Upper lobe of left lung (tissue), 6 donors: Measurements from ENCODE around the gene NUDCD3. TPM values are rescaled to one million over a fixed set of nuclear protein-coding genes. Genes with fewer than 3 reads are reported as not detected.

Source experiments
- ATAC-seq, 2 donors: fragments of 200-7000 bp; cut with Tn5 transposase; one replicate each; pipeline ENCODE4 v1.9.1; 2022; ENCODE audit warnings: mild to moderate bottlenecking in 2 of 2, moderate library complexity in 2 of 2; ENCODE audit not compliant: low FRiP score in 2 of 2
- DNase-seq, 2 donors: peaks; one replicate each; pipeline ENCODE4 v3.0.0-alpha.2; 2019 to 2020
- H3K27ac ChIP-seq, 4 donors: fragments of 200-600 bp; sonication (generic); one replicate each; pipeline ENCODE4 v1.5.1; 2016 to 2019
- H3K27me3 ChIP-seq, 4 donors: fragments of 200-600 bp; sonication (generic); one replicate each; pipeline ENCODE4 v1.5.1; 2017 to 2019
- H3K36me3 ChIP-seq, 4 donors: fragments of 200-600 bp; sonication (generic); one replicate each; pipeline ENCODE4 v1.5.1; 2016 to 2019
- H3K4me1 ChIP-seq, 4 donors: fragments of 200-600 bp; sonication (generic); one replicate each; pipeline ENCODE4 v1.5.1; 2018 to 2019
- H3K4me3 ChIP-seq, 4 donors: fragments of 200-600 bp; sonication (generic); one replicate each; pipeline ENCODE4 v1.5.1; 2017 to 2019; ENCODE audit warnings: mild to moderate bottlenecking in 2 of 4, moderate library complexity in 1 of 4
- H3K9me3 ChIP-seq, 4 donors: fragments of 200-600 bp; sonication (generic); one replicate each; pipeline ENCODE4 v1.5.1; 2018 to 2019
- EP300 ChIP-seq, 4 donors: sonication (generic); formaldehyde crosslinking; IDR thresholded peaks; one replicate each; pipeline ENCODE4 v1.5.1; 2017; ENCODE audit warnings: antibody characterized with exemption in 4 of 4, control low read depth in 2 of 4
- POLR2A ChIP-seq, 4 donors: fragments of 450-650 bp; IDR thresholded peaks; one replicate each; pipeline ENCODE4 v1.5.1; 2016 to 2017; ENCODE audit warnings: antibody characterized with exemption in 4 of 4, mild to moderate bottlenecking in 2 of 4
- POLR2AphosphoS5 ChIP-seq, 2 donors: sonication (generic); formaldehyde crosslinking; IDR thresholded peaks; one replicate each; pipeline ENCODE4 v1.5.1; 2017; ENCODE audit warnings: antibody characterized with exemption in 2 of 2
- WGBS, 2 donors: methylation state at CpG; one replicate each; pipeline ENCODE4 v1.1.5; 2017 to 2018; 5-methylcytosine and 5-hydroxymethylcytosine counted together
- total RNA-seq, 6 donors: library from RNA; depleted of rRNA in 4 of 6; stranded (reverse); fragments of >200 nt in 4 of 6; gene quantifications; one replicate each; pipeline versions ENCODE4 v1.1.0 to v1.2.1, GENCODE V29; 2016 to 2021
- TF ChIP-seq, protein P1 (sequence below), 6 experiments: fragments of 450-650 bp in 4 of 6; fragments of 200-600 bp in 2 of 6; sonication (generic) in 2 of 6; IDR thresholded peaks; one replicate each; pipeline ENCODE4 v1.5.1; 2016 to 2019; ENCODE audit warnings: antibody characterized with exemption in 6 of 6
- donor health status: DM: no; HTN: no; CAD: no; lungs with moderate emphysema.
- donor health status: DM: no; HTN: yes; CAD: no; lungs with severe emphysema.

Gene NUDCD3
- total RNA-seq, 6 donors from 2014 or later = 48.5 to 104 (median 56.3) TPM

DNA sequence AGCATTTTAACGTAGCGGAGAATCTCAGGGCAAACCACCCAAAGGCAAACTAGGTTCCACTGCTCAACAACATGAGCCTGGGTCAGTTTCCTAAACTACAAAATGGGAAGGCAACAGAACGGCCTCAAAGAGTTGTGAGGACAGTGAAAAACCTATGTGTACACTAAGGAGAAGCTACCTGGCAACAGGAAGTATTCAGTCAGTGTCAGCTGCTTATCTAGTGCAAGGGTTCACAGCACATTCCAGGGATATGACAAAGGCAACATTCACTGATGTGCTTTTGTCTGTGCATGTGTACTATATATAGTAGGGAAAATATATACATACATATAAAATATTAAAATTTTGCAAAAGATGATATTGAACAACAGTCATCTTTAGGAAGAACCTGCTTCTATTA is 17.2 kb downstream of the NUDCD3 start:
- WGBS, 2 donors = 83 to 87% methylated on average over 3 of the region's 3 CpGs
- Histone ChIP-seq H3K4me3 (no peak overlapping the region), H3K27ac (no peak overlapping the region), H3K4me1 (peaks cover 5 to 34% (median 11%) of the 10 kb centered on the region in 4 donors), H3K36me3 (peaks cover 16 to 70% (median 21%) of the 10 kb centered on the region in 4 donors), H3K9me3 (no peaks in the 10 kb centered on the region), H3K27me3 (no peaks in the 10 kb centered on the region)
- DNase-seq (no peak), ATAC-seq (no peak)
- TF ChIP-seq, protein P1, sequence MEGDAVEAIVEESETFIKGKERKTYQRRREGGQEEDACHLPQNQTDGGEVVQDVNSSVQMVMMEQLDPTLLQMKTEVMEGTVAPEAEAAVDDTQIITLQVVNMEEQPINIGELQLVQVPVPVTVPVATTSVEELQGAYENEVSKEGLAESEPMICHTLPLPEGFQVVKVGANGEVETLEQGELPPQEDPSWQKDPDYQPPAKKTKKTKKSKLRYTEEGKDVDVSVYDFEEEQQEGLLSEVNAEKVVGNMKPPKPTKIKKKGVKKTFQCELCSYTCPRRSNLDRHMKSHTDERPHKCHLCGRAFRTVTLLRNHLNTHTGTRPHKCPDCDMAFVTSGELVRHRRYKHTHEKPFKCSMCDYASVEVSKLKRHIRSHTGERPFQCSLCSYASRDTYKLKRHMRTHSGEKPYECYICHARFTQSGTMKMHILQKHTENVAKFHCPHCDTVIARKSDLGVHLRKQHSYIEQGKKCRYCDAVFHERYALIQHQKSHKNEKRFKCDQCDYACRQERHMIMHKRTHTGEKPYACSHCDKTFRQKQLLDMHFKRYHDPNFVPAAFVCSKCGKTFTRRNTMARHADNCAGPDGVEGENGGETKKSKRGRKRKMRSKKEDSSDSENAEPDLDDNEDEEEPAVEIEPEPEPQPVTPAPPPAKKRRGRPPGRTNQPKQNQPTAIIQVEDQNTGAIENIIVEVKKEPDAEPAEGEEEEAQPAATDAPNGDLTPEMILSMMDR (IDR thresholded peaks at IDR 0.05) = no peak
- TF ChIP-seq POLR2AphosphoS5 (IDR thresholded peaks at IDR 0.05) (no peak), EP300 (IDR thresholded peaks at IDR 0.05) (no peak)

DNA sequence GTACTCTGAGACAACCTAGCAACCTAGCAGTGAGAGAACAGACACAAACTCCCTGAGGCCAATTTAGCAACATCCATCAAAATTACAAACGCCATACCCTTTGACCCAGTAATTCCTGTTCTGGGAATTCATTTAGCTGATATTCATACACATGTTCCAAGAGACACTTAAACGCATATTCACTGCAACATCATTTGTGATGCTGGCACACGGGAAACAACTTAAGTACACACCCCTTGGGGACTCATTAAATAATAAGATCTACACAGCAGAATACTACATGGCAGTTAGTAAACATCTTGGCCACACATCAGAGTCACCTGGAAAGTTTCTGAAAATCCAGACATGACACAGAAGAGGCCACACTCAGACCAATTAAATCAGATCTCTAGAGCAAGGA is 17.6 kb downstream of the NUDCD3 start:
- H3K36me3 ChIP-seq = peaks cover 12 to 70% (median 22%) of the 10 kb centered on the region in 4 donors
- H3K9me3 ChIP-seq = no peaks in the 10 kb centered on the region
- no peak for DNase-seq
- TF ChIP-seq POLR2AphosphoS5 (IDR thresholded peaks at IDR 0.05) (no peak), EP300 (IDR thresholded peaks at IDR 0.05) (no peak), POLR2A (IDR thresholded peaks at IDR 0.05) (no peak)
- TF ChIP-seq, protein P1 (IDR thresholded peaks at IDR 0.05) = no peak
- no peak overlapping the region for H3K27ac ChIP-seq
- peaks cover 5 to 32% (median 11%) of the 10 kb centered on the region in 4 donors for H3K4me1 ChIP-seq
- no peaks in the 10 kb centered on the region for H3K27me3 ChIP-seq
- H3K4me3 ChIP-seq = no peak overlapping the region
- WGBS, 2 donors = 65 to 68% methylated on average over 3 of the region's 3 CpGs
- ATAC-seq = no peak

DNA sequence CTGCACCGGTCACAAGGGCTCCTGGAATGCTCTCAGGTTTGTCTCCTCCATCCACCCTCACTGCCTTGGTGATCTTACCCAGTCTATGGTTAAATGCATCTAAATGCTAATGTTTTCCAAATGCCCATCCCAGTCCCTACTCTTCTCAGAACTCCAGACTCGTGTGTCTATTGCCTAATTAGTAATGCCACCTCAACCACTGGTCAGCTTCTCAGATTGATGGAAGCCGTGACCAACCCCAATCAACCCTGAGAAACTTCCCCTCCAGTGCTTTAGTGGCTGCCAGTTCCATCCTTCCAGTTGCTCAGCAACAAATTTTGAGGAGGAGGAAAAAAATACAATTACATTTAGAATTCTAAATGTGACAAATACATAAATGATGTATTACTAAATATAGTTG is 18.6 kb downstream of the NUDCD3 start:
- no peak for TF ChIP-seq POLR2A (IDR thresholded peaks at IDR 0.05)
- no peak for TF ChIP-seq POLR2AphosphoS5 (IDR thresholded peaks at IDR 0.05)
- TF ChIP-seq EP300 (IDR thresholded peaks at IDR 0.05) = no peak
- TF ChIP-seq, protein P1 (IDR thresholded peaks at IDR 0.05) = no peak
- H3K27ac ChIP-seq = no peak overlapping the region
- H3K4me3 ChIP-seq = no peak overlapping the region
- no peaks in the 10 kb centered on the region for H3K9me3 ChIP-seq
- 71 to 85% methylated on average over 3 of the region's 3 CpGs for WGBS, 2 donors
- DNase-seq (no peak), ATAC-seq (no peak)
- peaks cover 12 to 72% (median 25%) of the 10 kb centered on the region in 4 donors for H3K36me3 ChIP-seq
- no peaks in the 10 kb centered on the region for H3K27me3 ChIP-seq
- H3K4me1 ChIP-seq = peaks cover 5 to 22% (median 9%) of the 10 kb centered on the region in 4 donors

DNA sequence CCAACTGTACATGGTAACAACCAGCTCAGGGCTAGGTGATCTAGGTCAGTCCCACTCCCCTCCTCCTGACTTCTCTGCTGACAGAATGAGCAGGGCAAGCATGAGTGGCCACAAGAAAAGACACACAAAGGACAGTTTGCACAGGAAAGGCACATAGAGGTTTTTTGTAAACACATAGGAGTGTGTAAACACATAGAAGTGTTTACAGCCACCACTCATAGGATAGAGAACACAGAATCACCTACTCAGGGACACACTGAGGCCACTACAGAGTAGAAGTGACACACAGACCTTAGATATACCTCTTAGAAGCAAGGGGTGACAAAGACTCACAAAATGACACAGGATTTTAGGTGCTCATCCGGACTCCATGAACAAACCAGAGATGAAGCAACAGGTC is 19.0 kb downstream of the NUDCD3 start:
- H3K36me3 ChIP-seq = peaks cover 9 to 72% (median 25%) of the 10 kb centered on the region in 4 donors
- ATAC-seq = no peak
- H3K27ac ChIP-seq = no peak overlapping the region

More for the DNA sequence above, 19.0 kb downstream of the NUDCD3 start:
- no peaks in the 10 kb centered on the region for H3K9me3 ChIP-seq
- H3K27me3 ChIP-seq = no peaks in the 10 kb centered on the region
- TF ChIP-seq, protein P1 (IDR thresholded peaks at IDR 0.05) = no peak
- TF ChIP-seq POLR2A (IDR thresholded peaks at IDR 0.05) (no peak), POLR2AphosphoS5 (IDR thresholded peaks at IDR 0.05) (no peak), EP300 (IDR thresholded peaks at IDR 0.05) (no peak)
- H3K4me3 ChIP-seq = no peak overlapping the region
- 75 to 80% methylated on average over 1 of the region's 1 CpG for WGBS, 2 donors
- no peak for DNase-seq
- H3K4me1 ChIP-seq = peaks cover 5 to 20% (median 9%) of the 10 kb centered on the region in 4 donors
